Tibial nerve (tissue), 4 donors: ENCODE measurements around the gene KCNH1. TPM values are rescaled to one million over a fixed set of nuclear protein-coding genes. Genes with fewer than 3 reads are reported as not detected.

Experiments
- DNase-seq, 2 donors: peaks; one replicate each; pipeline ENCODE4 v3.0.0-alpha.2; 2019; ENCODE audit warnings: low spot score in 2 of 2
- H3K27ac ChIP-seq, 4 donors: fragments of 200-600 bp; sonication (generic) in 3 of 4; one replicate each; pipeline ENCODE4 v1.5.1; 2017 to 2019; ENCODE audit warnings: mild to moderate bottlenecking in 1 of 4
- H3K27me3 ChIP-seq, 2 donors: fragments of 200-600 bp; sonication (generic) in 1 of 2; one replicate each; pipeline versions ENCODE4 v1.5.1 to v1.6.0; 2017 to 2019
- H3K36me3 ChIP-seq, 3 donors: fragments of 200-600 bp; sonication (generic); one replicate each; pipeline ENCODE4 v1.5.1; 2018 to 2019
- H3K4me1 ChIP-seq, 4 donors: fragments of 200-600 bp; sonication (generic) in 3 of 4; one replicate each; pipeline ENCODE4 v1.5.1; 2017 to 2019
- H3K4me3 ChIP-seq, 4 donors: fragments of 200-600 bp; sonication (generic) in 3 of 4; one replicate each; pipeline ENCODE4 v1.5.1; 2017 to 2019; ENCODE audit warnings: mild to moderate bottlenecking in 1 of 4, moderate library complexity in 1 of 4
- H3K9me3 ChIP-seq, 4 donors: fragments of 200-600 bp; sonication (generic) in 3 of 4; one replicate each; pipeline ENCODE4 v1.5.1; 2017 to 2019
- EP300 ChIP-seq, 2 donors: sonication (generic); formaldehyde crosslinking; IDR thresholded peaks; one replicate each; pipeline ENCODE4 v1.6.1; 2017; ENCODE audit warnings: antibody characterized with exemption in 2 of 2, mild to moderate bottlenecking in 1 of 2
- POLR2A ChIP-seq, 2 donors: fragments of 450-650 bp; IDR thresholded peaks; one replicate each; pipeline ENCODE4 v1.6.1; 2017; ENCODE audit warnings: antibody characterized with exemption in 2 of 2, mild to moderate bottlenecking in 2 of 2, moderate library complexity in 2 of 2
- WGBS, 2 donors: methylation state at CpG; one replicate each; pipeline ENCODE4 v1.1.5; 2018; 5-methylcytosine and 5-hydroxymethylcytosine counted together
- total RNA-seq, 4 donors: library from RNA; depleted of rRNA; stranded (reverse); fragments of >200 nt; gene quantifications; one replicate each; pipeline ENCODE4 v1.1.0, GENCODE V29; 2016
- TF ChIP-seq, protein P1 (sequence below), 5 experiments: fragments of 200-600 bp in 3 of 5; fragments of 450-650 bp in 2 of 5; sonication (generic) in 3 of 5; IDR thresholded peaks; one replicate each; pipeline ENCODE4 v1.5.1; 2016 to 2019; ENCODE audit warnings: antibody characterized with exemption in 5 of 5, mild to moderate bottlenecking in 3 of 5, moderate library complexity in 2 of 5

The KCNH1 gene
- total RNA-seq, 4 donors from 2014 or later: 1.9 to 10.0 (median 3.6) TPM

DNA sequence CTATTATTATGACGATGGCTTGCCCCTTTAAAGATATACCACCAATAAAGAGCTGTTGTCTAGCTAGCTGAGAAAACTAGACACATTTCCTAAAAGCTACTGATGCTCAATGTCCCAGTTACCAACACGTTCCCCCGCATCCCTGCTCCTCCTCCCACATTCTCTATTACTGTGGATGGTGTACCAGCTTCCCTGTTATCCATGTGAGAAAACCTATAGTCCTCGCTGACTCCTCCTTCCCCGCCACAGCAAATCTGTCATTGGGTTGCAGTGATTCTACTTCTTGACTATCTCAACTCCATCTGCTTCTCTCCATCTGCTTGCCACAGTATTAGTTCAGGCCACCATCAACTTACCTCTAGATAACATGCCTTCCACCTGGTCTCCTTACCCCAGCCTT lies 337.5 kb downstream of the KCNH1 start:
- WGBS, 2 donors: 86 to 87% methylated on average over 5 of the region's 5 CpGs
- Histone ChIP-seq H3K9me3 (no peaks in the 10 kb centered on the region), H3K27ac (no peak overlapping the region), H3K27me3 (no peaks in the 10 kb centered on the region), H3K4me3 (no peak overlapping the region), H3K36me3 (no peaks in the 10 kb centered on the region), H3K4me1 (no peaks in the 10 kb centered on the region)
- no peak for DNase-seq
- TF ChIP-seq EP300 (IDR thresholded peaks at IDR 0.05) (no peak), POLR2A (IDR thresholded peaks at IDR 0.05) (no peak)
- TF ChIP-seq, protein P1, sequence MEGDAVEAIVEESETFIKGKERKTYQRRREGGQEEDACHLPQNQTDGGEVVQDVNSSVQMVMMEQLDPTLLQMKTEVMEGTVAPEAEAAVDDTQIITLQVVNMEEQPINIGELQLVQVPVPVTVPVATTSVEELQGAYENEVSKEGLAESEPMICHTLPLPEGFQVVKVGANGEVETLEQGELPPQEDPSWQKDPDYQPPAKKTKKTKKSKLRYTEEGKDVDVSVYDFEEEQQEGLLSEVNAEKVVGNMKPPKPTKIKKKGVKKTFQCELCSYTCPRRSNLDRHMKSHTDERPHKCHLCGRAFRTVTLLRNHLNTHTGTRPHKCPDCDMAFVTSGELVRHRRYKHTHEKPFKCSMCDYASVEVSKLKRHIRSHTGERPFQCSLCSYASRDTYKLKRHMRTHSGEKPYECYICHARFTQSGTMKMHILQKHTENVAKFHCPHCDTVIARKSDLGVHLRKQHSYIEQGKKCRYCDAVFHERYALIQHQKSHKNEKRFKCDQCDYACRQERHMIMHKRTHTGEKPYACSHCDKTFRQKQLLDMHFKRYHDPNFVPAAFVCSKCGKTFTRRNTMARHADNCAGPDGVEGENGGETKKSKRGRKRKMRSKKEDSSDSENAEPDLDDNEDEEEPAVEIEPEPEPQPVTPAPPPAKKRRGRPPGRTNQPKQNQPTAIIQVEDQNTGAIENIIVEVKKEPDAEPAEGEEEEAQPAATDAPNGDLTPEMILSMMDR (IDR thresholded peaks at IDR 0.05): no peak

DNA sequence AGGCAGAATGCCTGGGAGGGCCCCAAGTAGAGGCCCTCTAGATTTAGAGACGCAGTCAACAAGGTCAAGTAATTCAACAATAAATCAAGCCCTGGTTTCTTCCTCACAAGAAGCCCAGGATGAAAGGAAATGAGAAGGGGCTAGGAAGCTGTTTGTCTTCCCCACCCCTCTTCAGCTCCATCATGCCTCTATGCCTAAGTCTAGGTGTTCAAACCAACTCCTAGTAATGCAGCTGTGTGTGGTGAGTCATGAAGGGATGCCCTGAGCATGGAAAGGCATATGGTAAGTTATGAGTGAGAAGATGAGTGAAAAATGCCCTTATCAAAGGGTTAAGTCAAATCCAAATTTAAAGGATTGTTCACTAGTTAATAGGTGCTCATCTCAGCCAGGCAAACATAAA lies 339.5 kb downstream of the KCNH1 start:
- Histone ChIP-seq H3K4me1 (no peaks in the 10 kb centered on the region), H3K9me3 (no peaks in the 10 kb centered on the region), H3K27me3 (no peaks in the 10 kb centered on the region), H3K36me3 (no peaks in the 10 kb centered on the region), H3K4me3 (no peak overlapping the region), H3K27ac (no peak overlapping the region)
- TF ChIP-seq, protein P1 (IDR thresholded peaks at IDR 0.05): no peak
- no peak for TF ChIP-seq EP300 (IDR thresholded peaks at IDR 0.05)
- no peak for TF ChIP-seq POLR2A (IDR thresholded peaks at IDR 0.05)
- WGBS, 2 donors: 63 to 78% methylated on average over 1 of the region's 1 CpG
- DNase-seq: no peak

DNA sequence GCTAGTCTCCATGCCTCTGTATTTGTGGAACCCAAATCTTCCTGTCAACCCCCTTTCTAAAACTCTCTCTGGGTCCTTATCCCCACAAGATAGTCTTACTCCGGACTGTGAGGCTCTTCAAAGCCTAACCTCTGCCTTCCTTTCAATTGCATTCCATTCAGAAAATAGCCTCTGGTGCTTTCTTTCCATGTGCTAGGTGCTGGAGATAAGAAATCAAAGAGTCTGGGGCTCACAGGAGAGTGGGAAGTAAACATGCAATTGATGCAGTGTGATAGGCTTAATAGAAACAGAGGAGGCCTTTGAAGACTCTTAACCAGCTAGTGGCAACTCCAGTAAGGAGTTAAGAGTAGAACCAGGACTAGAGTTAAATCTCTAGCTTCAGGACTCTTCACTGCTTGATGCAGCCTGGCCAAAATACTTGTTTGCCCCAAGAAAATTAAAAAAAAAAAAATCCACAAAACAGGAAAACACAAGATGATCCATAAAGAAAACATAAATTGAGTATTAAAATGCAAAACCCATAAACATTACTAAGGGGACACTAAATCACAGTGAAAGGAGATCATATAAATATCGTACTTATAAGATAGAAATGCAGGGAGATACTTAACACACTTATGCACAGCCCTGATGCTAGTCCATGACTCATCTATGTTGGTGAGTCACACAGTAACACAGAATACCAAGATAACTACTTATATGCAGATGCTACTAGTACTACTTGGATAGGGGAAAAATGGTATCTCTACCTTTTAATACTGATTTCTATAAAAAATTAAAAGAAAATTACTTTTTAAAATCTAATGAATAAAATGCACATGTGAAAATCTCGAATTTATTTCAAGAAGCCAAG lies 341.5 kb downstream of the KCNH1 start:
- WGBS, 2 donors: 60 to 62% methylated on average over 3 of the region's 3 CpGs
- Histone ChIP-seq H3K36me3 (no peaks in the 10 kb centered on the region), H3K27ac (no peak overlapping the region), H3K4me3 (no peak overlapping the region), H3K27me3 (no peaks in the 10 kb centered on the region), H3K4me1 (no peaks in the 10 kb centered on the region), H3K9me3 (no peaks in the 10 kb centered on the region)
- TF ChIP-seq, protein P1 (IDR thresholded peaks at IDR 0.05): no peak
- TF ChIP-seq POLR2A (IDR thresholded peaks at IDR 0.05) (no peak), EP300 (IDR thresholded peaks at IDR 0.05) (no peak)
- no peak for DNase-seq

DNA sequence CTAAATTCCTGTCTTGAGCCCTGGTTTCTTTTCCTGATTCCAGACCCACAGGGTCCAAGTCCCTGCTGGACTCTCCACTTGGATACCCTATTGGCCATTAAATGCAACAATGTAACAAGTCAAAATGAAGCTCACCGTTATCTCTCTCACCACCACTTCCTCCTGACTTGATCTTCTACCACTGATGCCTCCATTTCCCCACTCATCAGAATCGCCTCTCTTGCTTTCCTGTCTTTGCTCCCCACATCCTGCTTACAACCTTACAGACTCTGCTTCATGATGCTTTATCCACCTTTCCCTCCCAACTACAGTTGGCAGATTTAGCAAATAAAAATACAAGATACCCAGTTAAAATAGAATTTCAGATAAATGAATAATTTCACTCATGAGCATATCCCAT lies 343.8 kb downstream of the KCNH1 start:
- WGBS, 2 donors: 75 to 77% methylated on average over 2 of the region's 2 CpGs

DNA sequence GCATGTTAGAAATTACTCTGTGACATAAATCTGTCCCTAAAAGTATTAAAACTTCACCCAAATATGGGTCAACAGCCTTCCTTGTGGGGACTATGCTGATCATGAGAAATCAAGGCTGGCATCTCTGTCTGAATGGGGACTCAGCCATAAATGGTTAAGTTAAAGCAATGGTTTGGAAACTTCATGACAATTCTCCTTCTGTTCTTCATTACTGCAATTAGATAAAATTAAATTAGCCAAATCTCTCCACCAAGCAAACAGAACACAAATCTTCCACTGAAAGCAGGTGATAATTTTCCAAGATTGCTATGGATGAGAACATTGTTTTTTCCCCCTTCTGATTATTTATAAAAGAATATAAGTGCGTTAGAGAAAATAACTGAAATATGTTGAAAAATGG lies 346.1 kb downstream of the KCNH1 start:
- H3K9me3 ChIP-seq: no peaks in the 10 kb centered on the region
- 71 to 79% methylated on average over 1 of the region's 1 CpG for WGBS, 2 donors
- TF ChIP-seq POLR2A (IDR thresholded peaks at IDR 0.05) (no peak), EP300 (IDR thresholded peaks at IDR 0.05) (no peak)
- TF ChIP-seq, protein P1 (IDR thresholded peaks at IDR 0.05): no peak
- no peaks in the 10 kb centered on the region for H3K4me1 ChIP-seq
- H3K27me3 ChIP-seq: no peaks in the 10 kb centered on the region
- no peak for DNase-seq
- H3K4me3 ChIP-seq: no peak overlapping the region
- H3K27ac ChIP-seq: no peak overlapping the region
- H3K36me3 ChIP-seq: no peaks in the 10 kb centered on the region

More for the DNA sequence above, 343.8 kb downstream of the KCNH1 start:
- Histone ChIP-seq H3K9me3 (no peaks in the 10 kb centered on the region), H3K4me1 (no peaks in the 10 kb centered on the region), H3K27ac (no peak overlapping the region), H3K36me3 (no peaks in the 10 kb centered on the region), H3K27me3 (no peaks in the 10 kb centered on the region), H3K4me3 (no peak overlapping the region)
- DNase-seq: no peak
- TF ChIP-seq POLR2A (IDR thresholded peaks at IDR 0.05) (no peak), EP300 (IDR thresholded peaks at IDR 0.05) (no peak)
- TF ChIP-seq, protein P1 (IDR thresholded peaks at IDR 0.05): no peak
